ENCODE results near the gene SH3BP1. TPM values are rescaled to one million over a fixed set of nuclear protein-coding genes. Genes with fewer than 3 reads are reported as not detected.

The SH3BP1 gene
- total and polyA plus RNA-seq, 2 of the 13 experiments (the other 11 are each of a cell fraction or from before 2014, with no cell fraction given): 8.4 to 18.5 TPM

DNA sequence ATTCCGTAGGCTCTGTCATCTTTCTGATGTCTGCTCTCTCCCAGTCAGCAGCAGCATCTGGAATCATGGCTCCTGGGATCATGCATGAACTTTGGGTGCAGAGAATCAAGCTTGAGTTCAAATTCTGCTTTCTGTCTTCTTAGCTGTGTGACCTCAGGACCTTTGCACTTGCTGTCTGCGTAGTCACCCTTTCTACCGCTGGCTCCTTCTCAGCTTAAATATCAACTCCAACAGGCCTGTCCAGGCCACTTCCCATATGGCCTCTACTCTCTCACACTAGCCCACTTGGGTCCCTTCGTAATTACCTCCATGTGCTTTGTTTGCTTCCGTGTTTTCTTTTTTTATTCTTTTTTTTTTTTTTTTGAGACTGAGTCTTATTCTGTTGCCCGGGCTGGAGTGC lies 35.4 kb upstream of the SH3BP1 start (continued):
- TF ChIP-seq FOXJ3 (CRISPR knock-in tag; IDR thresholded peaks at IDR 0.05; ENCODE audit: borderline replicate concordance) (no peak), GATAD2A (CRISPR knock-in tag; IDR thresholded peaks at IDR 0.05) (no peak), HNF4A (CRISPR knock-in tag; IDR thresholded peaks at IDR 0.05) (0 out of 2 replicates have a peak, but pooled peaks have one; percentile 10), ELF3 (CRISPR knock-in tag; IDR thresholded peaks at IDR 0.05) (no peak), ZMYM3 (CRISPR knock-in tag; IDR thresholded peaks at IDR 0.05) (peak; percentile 96), KDM6A (CRISPR knock-in tag; IDR thresholded peaks at IDR 0.05; ENCODE audit: low read depth) (no peak), KLF12 (CRISPR knock-in tag; IDR thresholded peaks at IDR 0.05; ENCODE audit: borderline replicate concordance) (no peak), ADNP (CRISPR knock-in tag; IDR thresholded peaks at IDR 0.05) (peak; percentile 55; the same call in 1 of the 2 replicates), HNF4G (IDR thresholded peaks at IDR 0.05; ENCODE audit: borderline replicate concordance, low read depth, low read length) (peak; percentile 10; the same call in 1 of the 2 replicates), HNF4G (CRISPR knock-in tag; IDR thresholded peaks at IDR 0.05; ENCODE audit: borderline replicate concordance, low read depth) (no peak)
- TF ChIP-seq, protein P1, sequence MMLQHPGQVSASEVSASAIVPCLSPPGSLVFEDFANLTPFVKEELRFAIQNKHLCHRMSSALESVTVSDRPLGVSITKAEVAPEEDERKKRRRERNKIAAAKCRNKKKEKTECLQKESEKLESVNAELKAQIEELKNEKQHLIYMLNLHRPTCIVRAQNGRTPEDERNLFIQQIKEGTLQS (CRISPR knock-in tag; IDR thresholded peaks at IDR 0.05): no peak

DNA sequence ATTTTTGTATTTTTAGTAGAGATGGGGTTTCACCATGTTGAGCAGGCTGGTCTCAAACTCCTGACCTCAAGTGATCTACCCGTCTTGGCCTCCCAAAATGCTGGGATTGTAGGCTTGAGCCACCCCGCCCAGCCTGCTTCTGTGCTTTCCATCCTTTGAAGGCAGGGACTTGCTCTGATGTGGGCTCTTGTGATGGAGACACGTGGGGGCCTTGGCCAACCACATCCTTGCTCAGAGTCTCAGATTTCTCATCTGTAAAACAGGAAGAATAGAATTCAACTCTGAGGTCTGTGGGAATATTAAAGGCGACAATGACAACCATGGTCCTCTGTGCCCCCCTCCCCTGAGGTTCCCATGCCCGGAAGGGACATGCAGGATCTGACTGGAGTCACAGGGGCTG lies 34.6 kb upstream of the SH3BP1 start:
- Histone ChIP-seq H4K20me1 (ENCODE audit: insufficient read depth, low read length) (no peaks in the 10 kb centered on the region), H2AFZ (ENCODE audit: low read length) (no peak overlapping the region), H3K27ac (ENCODE audit: extremely low read length, insufficient read depth, low read length) (no peak overlapping the region), H3K4me3 (replicated peaks in 1 of 3; ENCODE audit: insufficient read depth in 1 of 3, low read depth in 2 of 3, low read length in 3 of 3) (no peak overlapping the region), H3K9ac (ENCODE audit: insufficient read depth, low read depth, low read length) (no peak overlapping the region), H3K36me3 (replicated peaks in 1 of 2; ENCODE audit: control insufficient read depth in 1 of 2, insufficient read depth in 2 of 2, low read length in 2 of 2) (no peaks in the 10 kb centered on the region), H3K4me1 (ENCODE audit: insufficient read depth, low read length) (peaks cover 50% of the 10 kb centered on the region), H3K9me3 (ENCODE audit: low read length) (no peaks in the 10 kb centered on the region), H3K27me3 (ENCODE audit: control insufficient read depth in 1 of 2, insufficient read depth in 2 of 2, low read length in 2 of 2) (peaks cover 2 to 5% of the 10 kb centered on the region in 2 experiments; a peak in 1 of 5 replicates), H3K4me2 (ENCODE audit: low read depth, low read length) (no peak overlapping the region), H3K79me2 (ENCODE audit: insufficient read depth, low read length) (peaks cover 9% of the 10 kb centered on the region)
- BruUV-seq (replicated peaks): no TSS peak
- FAIRE-seq (no peak), ATAC-seq (no peak), DNase-seq (ENCODE audit: low spot score) (no peak)
- CTCF ChIA-PET (ENCODE audit: low intra/inter-chr PET ratio, low total read pairs): no interaction called here
- in situ Hi-C loops (cut with HindIII; ENCODE audit: extremely low pct_ligation_motif_present, low pct_unique_long_range_greater_than_20kb) (loop anchor here (10.0 kb wide), 1 partner anchor 60 kb away; no protein-coding TSS in a partner anchor), intact Hi-C loops (cut with micrococcal nuclease; ENCODE audit: unreplicated experiment) (no loop called here)
- POLR2A ChIA-PET: interaction anchor here (1.0 to 1.3 kb wide), 2 partner anchors 25 to 36 kb away, joined by 3 to 4 read pairs; partner anchors contain the start of gene LGALS2
- 63% methylated on average over 5 of the region's 5 CpGs for WGBS (ENCODE audit: low lambda C conversion rate)
- no peak for TF ChIP-seq BRD4 (CRISPR knock-in tag; IDR thresholded peaks at IDR 0.05)
- TF ChIP-seq ZFY (CRISPR knock-in tag; IDR thresholded peaks at IDR 0.05): no peak
- TF ChIP-seq PHF20 (CRISPR knock-in tag; IDR thresholded peaks at IDR 0.05): no peak
- TF ChIP-seq, protein P2, sequence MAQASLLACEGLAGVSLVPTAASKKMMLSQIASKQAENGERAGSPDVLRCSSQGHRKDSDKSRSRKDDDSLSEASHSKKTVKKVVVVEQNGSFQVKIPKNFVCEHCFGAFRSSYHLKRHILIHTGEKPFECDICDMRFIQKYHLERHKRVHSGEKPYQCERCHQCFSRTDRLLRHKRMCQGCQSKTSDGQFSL (CRISPR knock-in tag; IDR thresholded peaks at IDR 0.05): no peak
- TF ChIP-seq DR1 (CRISPR knock-in tag; IDR thresholded peaks at IDR 0.05): no peak
- TF ChIP-seq ZNF841 (CRISPR knock-in tag; IDR thresholded peaks at IDR 0.05; ENCODE audit: borderline replicate concordance): no peak
- no peak for TF ChIP-seq CAMTA2 (CRISPR knock-in tag; IDR thresholded peaks at IDR 0.05; ENCODE audit: borderline replicate concordance)

Measured in HepG2 (cell line).